Upper lobe of left lung (tissue), 4 donors: ENCODE data around the gene SERINC5.
A peak's percentile ranks its signal among the peaks of the same experiment; 100 is the strongest.

Experiments used
- CTCF ChIP-seq, 6 experiments: fragments of 450-650 bp in 4 of 6; fragments of 200-600 bp in 2 of 6; sonication (generic) in 2 of 6; IDR thresholded peaks; one replicate each; pipeline ENCODE4 v1.5.1; 2016 to 2019; ENCODE audit warnings: antibody characterized with exemption in 6 of 6
- EP300 ChIP-seq, 4 donors: sonication (generic); formaldehyde crosslinking; IDR thresholded peaks; one replicate each; pipeline ENCODE4 v1.5.1; 2017; ENCODE audit warnings: antibody characterized with exemption in 4 of 4, control low read depth in 2 of 4
- POLR2A ChIP-seq, 4 donors: fragments of 450-650 bp; IDR thresholded peaks; one replicate each; pipeline ENCODE4 v1.5.1; 2016 to 2017; ENCODE audit warnings: antibody characterized with exemption in 4 of 4, mild to moderate bottlenecking in 2 of 4
- POLR2AphosphoS5 ChIP-seq, 2 donors: sonication (generic); formaldehyde crosslinking; IDR thresholded peaks; one replicate each; pipeline ENCODE4 v1.5.1; 2017; ENCODE audit warnings: antibody characterized with exemption in 2 of 2

GRCh38 chr5:80082731-80083100 is 173.1 kb downstream of the SERINC5 start:
- peak; percentile 54 to 77 (median 68) for TF ChIP-seq CTCF (IDR thresholded peaks at IDR 0.05)
- TF ChIP-seq EP300 (IDR thresholded peaks at IDR 0.05) = no peak
- TF ChIP-seq POLR2A (IDR thresholded peaks at IDR 0.05) = no peak
- TF ChIP-seq POLR2AphosphoS5 (IDR thresholded peaks at IDR 0.05) = no peak
